Left hindlimb (tissue), 1 donor: ENCODE measurements around the gene KDM5B.
"Not testable (repeated sequence)": the region's sequence is repeated elsewhere in the genome, so short reads cannot be mapped to it uniquely, and the experiment has no call there.

ENCODE experiments used
- DNase-seq: peaks from one replicate; pipeline ENCODE4 v3.0.0-alpha.2; 2018

KDM5B gene

GRCh38 chr1:202807926-202808757 lies at the start of gene KDM5B:
Gene KDM5B (minus strand): TSS chr1:202808421. CDS start chr1:202808305, 116 bp downstream.
- peak; percentile 79 for DNase-seq

DNA sequence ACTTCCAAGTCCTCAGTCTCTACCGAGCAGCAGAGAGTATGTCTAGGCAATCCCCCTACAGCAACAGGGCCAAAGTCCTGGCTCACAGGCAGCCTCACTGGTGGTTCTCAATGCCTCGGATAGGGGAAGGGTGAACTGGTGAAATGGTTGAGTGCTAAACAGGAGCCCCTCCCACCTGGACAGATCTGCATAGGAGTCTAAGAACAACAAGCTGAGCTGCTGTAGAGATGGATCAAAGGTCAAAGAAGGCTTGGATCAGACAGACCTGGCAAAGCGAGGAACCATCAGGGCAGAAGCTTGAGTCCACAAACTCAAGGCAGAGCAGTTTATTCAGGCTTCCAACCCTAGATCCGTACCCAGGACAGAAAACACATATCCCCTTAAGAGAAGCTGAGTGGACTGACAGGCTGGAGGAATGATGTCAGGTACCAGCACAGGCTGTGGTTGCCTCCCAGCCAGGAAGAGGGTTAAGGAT lies 49.0 kb upstream of the KDM5B start:
- DNase-seq, result no peak

DNA sequence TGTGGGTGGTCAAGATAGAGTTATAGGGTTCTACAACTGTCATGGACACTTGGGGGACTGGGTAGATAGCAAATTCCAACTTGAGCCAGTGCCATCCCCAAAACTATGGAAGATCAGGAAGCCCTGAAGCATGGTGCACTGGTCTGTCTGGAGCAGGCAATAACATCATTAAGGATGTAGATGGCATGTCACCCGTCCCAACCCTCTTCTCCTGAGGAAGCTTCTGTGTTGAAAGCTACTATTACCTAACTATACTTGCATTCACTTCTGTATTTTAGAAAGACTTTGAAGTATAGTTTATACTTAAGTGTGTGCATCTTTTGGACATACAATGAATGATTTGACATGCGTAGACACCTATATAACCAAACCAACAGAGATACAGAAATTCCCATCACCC lies 47.8 kb upstream of the KDM5B start:
- no peak for DNase-seq

DNA sequence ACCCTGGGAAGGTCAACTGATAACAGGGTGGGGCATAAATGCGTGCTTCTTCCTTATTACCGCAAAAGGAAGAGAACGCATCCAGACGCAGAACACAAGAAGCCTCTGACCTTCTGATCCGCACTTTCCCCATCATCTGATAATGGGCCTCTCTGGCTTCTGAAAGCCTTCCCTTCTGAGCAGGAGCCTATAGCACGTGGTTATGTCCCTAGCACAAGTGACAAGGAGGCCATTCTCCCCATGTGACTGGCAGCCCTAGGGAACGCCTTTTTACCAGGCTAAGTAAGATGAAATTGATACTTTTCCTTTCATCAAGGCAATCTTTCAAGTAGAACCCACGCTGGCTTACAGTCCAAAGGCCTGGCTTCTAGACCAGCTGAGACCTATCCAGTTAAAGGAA lies 46.6 kb upstream of the KDM5B start:
- DNase-seq, result no peak

GRCh38 chr1:202852163-202852904 lies 44.1 kb upstream of the KDM5B start:
- DNase-seq, result no peak

DNA sequence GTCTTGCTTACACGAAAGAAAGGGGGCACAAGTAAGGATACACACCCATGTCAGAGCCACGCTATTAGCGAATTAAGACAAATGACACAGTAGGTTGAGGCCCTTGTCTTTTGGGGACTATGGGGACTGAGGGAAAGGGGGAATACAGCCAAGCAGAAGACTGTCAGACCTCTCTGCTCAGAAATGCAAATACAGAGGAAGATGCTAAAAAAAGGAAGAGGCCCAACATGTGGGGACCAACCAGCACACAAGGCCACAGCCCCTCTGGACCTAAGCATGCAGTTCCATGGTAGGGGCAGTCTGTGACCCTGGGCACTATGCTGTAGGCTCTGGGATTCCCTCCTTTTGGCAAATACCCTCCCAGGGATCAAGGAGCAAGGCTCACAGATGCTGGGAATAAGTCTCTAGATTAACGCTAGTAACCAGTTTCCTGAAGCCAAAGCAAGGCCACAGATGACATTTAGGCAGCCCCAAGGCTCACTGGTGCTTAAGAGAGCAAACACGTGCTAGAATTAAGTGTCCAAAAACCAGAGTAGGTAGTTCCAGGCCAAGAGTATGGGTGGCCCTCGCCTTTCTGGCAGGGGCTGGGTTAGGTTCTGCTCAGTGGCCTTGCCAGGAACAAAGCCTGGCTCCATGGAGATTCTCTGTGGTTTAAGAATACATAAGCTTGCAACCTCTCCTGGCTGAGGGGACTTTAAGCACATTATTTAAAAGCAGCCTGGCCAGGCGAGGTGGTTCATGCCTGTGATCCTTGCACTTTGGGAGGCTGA lies 42.6 kb upstream of the KDM5B start:
- peak; percentile 43 for DNase-seq

DNA sequence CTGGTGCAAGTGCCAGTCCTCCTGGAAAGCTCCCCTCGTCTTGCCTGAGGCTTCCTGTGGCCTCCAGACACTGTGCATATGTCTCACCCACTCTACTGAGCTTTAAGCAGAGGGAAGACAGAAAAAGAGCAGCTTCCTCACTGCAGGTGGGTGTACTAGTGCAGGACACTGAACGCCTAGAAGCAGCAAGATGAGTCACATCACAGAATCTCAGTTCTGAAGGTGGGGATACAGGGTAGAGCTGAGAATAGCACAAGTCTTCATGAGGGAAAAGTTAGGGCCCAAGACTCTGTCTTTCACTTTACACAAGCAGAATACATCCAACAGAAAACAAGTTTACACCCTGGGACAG lies 39.9 kb upstream of the KDM5B start:
- no peak for DNase-seq

- DNase-seq, result no peak
These were observed 36.7 kb upstream of the KDM5B start for GRCh38 chr1:202844935-202845334.

GRCh38 chr1:202844259-202844658 lies 36.0 kb upstream of the KDM5B start:
- no peak for DNase-seq

DNA sequence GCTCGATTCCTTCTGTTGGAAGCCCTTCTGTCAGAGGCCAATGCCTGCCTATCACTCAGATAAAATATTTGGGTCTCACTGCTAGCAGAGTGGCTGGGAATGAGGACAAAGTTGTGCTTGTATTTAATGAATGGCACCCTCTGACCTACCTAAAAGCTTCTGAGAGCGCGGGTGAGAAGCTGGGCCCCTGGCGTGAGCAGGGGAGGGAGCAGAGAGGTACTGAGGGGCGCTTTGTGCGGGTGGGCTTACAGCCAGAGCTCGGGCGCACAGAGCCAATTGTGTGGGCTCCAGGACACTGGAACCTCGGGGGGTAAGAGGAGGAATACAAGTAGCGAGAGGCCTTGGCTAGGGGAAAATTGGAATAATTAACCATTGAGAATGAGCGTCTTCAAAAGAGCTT lies 34.9 kb upstream of the KDM5B start:
- DNase-seq, result no peak

DNA sequence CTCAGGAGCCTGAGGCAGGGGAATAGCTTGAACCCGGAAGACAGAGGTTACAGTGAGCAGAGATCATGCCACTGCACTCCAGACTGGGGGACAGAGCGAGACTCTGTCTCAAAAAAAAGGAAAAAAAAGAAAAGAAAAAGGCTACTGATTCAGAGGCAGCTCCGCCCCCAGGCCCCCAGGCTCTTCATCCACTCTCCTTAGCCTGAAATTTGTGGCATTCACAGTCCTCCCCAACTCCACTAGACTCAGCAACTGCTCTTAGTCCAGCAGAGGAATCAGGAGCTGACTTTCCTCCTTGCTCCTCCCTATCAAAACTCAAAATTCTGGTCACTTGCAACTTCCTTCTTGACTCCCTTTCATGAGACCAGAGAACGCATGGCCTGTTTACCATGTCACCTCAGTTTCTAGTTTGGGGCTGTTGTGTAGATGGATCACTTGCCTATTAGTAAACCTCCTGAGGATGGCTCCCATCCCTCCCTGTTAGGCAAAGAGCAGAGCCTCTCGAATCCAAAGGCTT lies 29.6 kb upstream of the KDM5B start:
- no peak for DNase-seq

GRCh38 chr1:202836623-202837403 lies 28.6 kb upstream of the KDM5B start:
- no peak for DNase-seq

GRCh38 chr1:202835548-202836072 lies 27.4 kb upstream of the KDM5B start:
- DNase-seq, result no peak

DNA sequence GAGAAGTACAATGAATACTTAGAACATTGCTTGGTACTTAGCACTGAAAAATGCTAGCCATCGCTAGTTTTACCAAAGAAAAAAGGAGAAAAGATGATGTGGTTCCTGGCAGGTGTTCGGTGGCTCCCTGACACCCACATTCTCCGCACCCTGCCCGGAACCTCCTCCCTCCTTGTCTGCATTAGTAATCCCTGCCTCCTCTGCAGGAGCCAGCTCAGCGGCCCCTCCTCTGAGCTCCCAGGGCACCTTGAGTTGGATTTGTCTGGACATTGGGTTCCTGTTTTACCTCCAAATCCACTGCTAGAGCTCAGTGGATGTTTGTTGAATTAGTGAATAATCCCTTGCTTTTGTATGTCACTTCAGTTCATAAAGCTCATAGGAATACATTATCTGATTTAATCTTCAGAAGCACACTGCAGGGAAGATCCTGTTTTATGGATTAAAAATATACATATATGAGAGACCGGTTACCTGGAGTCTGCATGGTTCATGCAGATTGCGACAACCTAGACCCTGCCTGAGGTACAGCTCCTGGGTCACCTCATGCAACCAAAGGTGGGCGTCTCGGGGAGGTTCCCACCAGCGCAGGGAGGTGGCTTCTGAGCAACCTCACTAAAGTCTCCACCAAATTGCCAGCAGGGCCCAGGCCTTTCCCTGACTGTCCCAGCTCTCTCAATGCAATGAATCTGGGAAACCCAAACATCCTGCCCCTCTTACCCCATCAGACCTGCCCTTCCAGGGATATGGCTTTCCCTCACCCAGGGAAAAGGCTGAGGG lies 26.7 kb upstream of the KDM5B start:
- DNase-seq, result no peak

DNA sequence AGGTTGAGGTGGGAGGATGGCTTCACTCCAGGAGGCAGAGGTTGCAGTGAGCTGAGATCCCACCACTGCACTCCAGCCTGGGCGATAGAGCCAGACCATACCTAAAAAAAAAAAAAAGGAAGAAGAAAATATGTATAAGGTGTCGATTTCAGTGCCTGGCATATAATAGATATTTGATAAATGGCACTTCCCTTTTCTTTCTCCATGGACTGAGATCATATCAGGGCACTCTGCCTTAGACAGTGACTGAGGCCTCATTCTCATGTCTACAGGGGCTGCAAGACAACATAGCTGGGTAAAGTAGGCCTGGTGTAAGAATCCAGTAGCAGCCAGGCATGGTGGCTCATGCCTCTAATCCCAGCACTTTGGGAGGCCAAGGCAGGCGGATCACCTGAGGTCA lies 23.7 kb upstream of the KDM5B start:
- no peak for DNase-seq

DNA sequence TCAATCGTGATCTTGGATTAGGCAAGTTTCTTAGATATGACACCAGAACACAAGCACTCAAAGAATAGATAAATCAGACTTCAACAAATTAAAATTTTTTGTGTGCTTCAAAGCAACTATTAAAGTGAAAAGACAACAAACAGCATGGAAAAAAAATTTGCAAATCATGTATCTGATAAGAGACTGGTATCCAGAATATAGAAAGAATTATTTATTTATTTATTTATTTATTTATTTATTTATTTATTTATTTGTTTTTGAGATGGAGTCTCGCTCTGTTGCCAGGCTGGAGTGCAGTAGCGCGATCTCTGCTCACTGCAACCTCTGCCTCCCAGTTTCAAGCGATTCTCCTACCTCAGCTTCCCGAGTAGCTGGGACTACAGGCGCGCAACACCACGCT lies 21.0 kb upstream of the KDM5B start:
- DNase-seq, result not testable (repeated sequence)

DNA sequence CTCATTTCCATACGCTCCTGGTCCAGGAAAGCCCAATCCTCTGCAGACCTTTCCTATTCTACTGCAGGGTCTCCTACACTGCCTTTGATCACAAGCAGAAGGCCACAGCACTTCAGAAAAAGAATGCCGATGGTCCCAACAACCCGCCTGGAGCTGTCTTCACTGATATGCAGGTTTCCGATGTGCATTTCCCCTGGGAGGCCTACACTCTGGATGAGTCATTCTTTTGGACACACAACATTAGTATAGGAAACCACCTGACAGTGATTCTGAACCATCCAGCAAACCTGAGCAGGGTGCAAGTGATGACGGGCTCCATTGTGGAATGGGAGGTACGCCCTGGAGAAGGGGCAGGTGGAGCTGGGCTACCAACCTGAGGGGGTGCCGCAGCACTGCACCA lies 17.5 kb upstream of the KDM5B start:
- no peak for DNase-seq

DNA sequence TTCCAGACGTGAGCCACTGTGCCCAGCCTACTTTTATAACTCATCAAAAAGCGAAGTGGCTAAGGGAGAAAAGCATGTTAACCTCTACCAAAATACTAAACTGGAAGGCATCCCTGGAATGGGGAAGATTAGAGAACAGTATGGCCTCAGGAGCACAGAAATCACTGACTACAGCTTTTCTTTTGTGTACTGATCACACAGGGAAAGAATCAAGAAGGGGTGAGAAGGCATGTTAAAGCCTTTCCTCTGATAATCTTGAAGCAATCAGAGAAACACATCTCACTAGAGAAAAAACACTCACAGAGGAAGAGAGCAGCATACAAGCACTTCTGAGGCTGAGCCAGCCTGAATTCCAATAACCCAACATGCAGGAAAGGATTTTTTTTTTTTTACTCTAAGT lies 13.2 kb upstream of the KDM5B start:
- no peak for DNase-seq

- DNase-seq, result no peak
These were observed 10.6 kb upstream of the KDM5B start for GRCh38 chr1:202818819-202819218.

DNA sequence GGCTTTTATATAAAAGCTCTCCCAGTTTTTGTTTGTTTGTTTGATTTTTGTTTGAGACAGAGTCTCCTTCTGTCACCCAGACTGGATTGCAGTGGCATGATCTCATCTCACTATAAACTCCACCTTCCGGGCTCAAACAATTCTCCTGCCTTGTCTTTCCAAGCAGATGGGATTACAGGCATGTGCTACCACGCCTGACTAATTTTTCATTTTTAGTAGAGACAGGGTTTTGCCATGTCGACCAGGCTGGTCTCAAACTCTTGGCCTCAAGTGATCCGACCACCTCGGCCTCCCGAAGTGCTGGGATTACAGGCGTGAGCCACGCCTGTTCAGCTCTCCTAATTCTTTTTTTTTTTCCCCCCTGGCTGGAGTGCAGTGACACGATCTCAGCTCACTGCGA lies 6.9 kb upstream of the KDM5B start:
- no peak for DNase-seq
